Parathyroid adenoma (tissue), 2 donors: ENCODE data around the gene PSRC1.

ENCODE experiments used
- H2AFZ ChIP-seq: fragments of 300-600 bp; sonication (generic); one replicate; pipeline ENCODE4 v1.7.0; 2017; ENCODE audit warnings: antibody characterized with exemption, mild to moderate bottlenecking
- H3K27ac ChIP-seq: fragments of 300-600 bp; sonication (generic); one replicate; pipeline ENCODE4 v1.7.0; 2017
- H3K27me3 ChIP-seq: fragments of 300-600 bp; sonication (generic); one replicate; pipeline ENCODE4 v1.7.0; 2017; ENCODE audit warnings: low read length; ENCODE audit not compliant: control insufficient read depth, insufficient read depth
- H3K36me3 ChIP-seq: fragments of 300-600 bp; sonication (generic); one replicate; pipeline ENCODE4 v1.7.0; 2017; ENCODE audit warnings: low read length; ENCODE audit not compliant: control insufficient read depth, insufficient read depth
- H3K4me1 ChIP-seq: fragments of 300-600 bp; sonication (generic); one replicate; pipeline ENCODE4 v1.7.0; 2017; ENCODE audit warnings: control low read depth
- H3K4me2 ChIP-seq: fragments of 300-600 bp; sonication (generic); one replicate; pipeline ENCODE4 v1.7.0; 2017; ENCODE audit warnings: low read length
- H3K4me3 ChIP-seq: fragments of 300-600 bp; sonication (generic); one replicate; pipeline ENCODE4 v1.7.0; 2017; ENCODE audit warnings: low read depth, low read length
- H3K79me2 ChIP-seq: fragments of 300-600 bp; sonication (generic); one replicate; pipeline ENCODE4 v1.7.0; 2017; ENCODE audit warnings: control low read depth
- H3K9ac ChIP-seq: fragments of 300-600 bp; sonication (generic); one replicate; pipeline ENCODE4 v1.7.0; 2017; ENCODE audit warnings: mild to moderate bottlenecking
- H3K9me3 ChIP-seq: fragments of 300-600 bp; sonication (generic); one replicate; pipeline ENCODE4 v1.7.0; 2017; ENCODE audit warnings: low read length; ENCODE audit not compliant: control insufficient read depth
- TF ChIP-seq, protein P1 (sequence below): fragments of 300-600 bp; sonication (generic); IDR thresholded peaks from one replicate; pipeline ENCODE4 v1.7.0; 2017; ENCODE audit warnings: antibody characterized with exemption, mild to moderate bottlenecking
- donor health status: primary hyperparathyroidism.

The PSRC1 gene

DNA sequence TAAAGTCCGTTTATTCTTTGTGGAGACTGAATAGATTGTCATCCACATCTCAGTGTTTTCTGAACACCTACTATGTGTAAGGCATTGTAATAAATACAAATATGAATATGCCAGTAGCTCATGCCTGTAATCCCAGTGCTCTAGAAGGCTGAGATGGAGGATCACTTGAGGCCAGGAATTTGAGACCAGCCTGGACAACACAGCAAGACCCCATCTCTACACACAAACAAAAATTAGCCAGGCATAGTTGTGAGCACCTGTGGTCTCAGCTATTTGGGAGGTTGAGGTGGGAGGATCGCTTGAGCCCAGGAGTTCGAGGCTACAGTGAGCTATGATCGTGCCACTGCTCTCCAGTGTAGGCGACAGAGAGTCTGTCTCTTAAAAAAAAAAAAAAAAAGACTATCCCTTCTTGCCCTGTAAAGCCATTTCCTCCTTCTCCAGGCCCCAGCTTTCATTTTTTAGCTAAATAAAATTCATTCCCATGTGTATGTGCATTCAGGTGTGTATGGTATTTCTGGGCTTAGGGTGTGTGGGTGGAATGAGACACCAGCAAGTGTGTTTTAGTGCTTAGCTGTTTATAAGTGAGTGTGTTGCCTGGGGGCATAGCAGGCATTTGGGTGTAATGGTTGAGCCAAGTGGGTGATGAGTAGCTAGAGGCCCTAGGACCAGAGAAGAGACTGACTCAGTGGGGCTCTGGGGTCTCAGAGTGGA is 25.8 kb downstream of the PSRC1 start:
- Histone ChIP-seq H3K9me3 (no peaks in the 10 kb centered on the region), H3K4me1 (peaks cover 4% of the 10 kb centered on the region)

DNA sequence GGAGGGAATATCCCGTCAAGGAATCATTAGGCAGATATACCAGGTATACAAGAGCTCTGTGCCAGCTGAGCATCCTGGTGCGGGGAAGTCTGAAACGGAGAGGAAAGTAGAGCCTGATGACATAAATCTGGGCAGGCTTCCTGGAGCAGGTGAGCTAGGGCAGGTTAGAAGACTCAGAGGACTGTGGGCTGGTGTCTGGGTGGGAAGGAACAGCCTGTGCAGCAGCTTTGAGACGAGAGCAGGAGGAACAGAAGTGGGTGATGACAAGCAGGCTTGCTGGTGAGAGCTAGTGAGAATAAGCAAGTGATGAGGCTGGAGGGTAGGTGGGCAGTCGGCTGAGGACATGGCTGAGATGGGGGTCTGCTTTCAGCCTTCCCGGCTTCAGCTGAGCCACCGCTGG is 26.9 kb downstream of the PSRC1 start:
- H3K27me3 ChIP-seq = no peaks in the 10 kb centered on the region
- H3K9me3 ChIP-seq = no peaks in the 10 kb centered on the region
- H3K9ac ChIP-seq = no peak overlapping the region
- no peak overlapping the region for H3K4me2 ChIP-seq
- H3K27ac ChIP-seq = no peak overlapping the region
- no peaks in the 10 kb centered on the region for H3K79me2 ChIP-seq
- TF ChIP-seq, protein P1, sequence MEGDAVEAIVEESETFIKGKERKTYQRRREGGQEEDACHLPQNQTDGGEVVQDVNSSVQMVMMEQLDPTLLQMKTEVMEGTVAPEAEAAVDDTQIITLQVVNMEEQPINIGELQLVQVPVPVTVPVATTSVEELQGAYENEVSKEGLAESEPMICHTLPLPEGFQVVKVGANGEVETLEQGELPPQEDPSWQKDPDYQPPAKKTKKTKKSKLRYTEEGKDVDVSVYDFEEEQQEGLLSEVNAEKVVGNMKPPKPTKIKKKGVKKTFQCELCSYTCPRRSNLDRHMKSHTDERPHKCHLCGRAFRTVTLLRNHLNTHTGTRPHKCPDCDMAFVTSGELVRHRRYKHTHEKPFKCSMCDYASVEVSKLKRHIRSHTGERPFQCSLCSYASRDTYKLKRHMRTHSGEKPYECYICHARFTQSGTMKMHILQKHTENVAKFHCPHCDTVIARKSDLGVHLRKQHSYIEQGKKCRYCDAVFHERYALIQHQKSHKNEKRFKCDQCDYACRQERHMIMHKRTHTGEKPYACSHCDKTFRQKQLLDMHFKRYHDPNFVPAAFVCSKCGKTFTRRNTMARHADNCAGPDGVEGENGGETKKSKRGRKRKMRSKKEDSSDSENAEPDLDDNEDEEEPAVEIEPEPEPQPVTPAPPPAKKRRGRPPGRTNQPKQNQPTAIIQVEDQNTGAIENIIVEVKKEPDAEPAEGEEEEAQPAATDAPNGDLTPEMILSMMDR = no peak
- H3K4me1 ChIP-seq = peaks cover 4% of the 10 kb centered on the region
- no peaks in the 10 kb centered on the region for H3K36me3 ChIP-seq
- no peak overlapping the region for H2AFZ ChIP-seq
- H3K4me3 ChIP-seq = no peak overlapping the region

More for the DNA sequence above, 25.8 kb downstream of the PSRC1 start:
- Histone ChIP-seq H3K27ac (no peak overlapping the region), H3K9ac (no peak overlapping the region), H3K36me3 (no peaks in the 10 kb centered on the region), H3K79me2 (no peaks in the 10 kb centered on the region), H3K4me3 (no peak overlapping the region), H3K4me2 (no peak overlapping the region), H3K27me3 (no peaks in the 10 kb centered on the region), H2AFZ (no peak overlapping the region)
- TF ChIP-seq, protein P1 = no peak

DNA sequence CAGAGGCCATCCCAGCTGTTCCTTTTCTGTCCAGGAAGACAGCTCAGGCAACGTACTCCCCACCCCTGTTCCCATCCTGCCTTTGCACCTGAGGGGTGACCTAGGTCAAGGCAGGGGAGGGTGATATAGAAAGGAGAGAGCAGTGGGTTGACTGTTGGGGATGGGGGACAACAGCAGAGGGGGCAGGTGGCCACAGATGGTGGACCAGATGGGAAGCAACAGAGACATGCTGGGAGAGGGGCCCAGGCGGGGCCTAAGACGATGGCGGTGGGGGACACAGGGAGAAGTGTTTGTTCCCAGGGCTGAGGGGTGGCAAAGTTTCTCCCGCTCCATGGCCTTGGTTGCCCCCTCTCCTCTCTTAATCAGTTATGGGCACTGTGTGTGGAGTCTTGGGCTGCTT is 27.3 kb downstream of the PSRC1 start:
- Histone ChIP-seq H3K4me2 (no peak overlapping the region), H3K27ac (no peak overlapping the region), H3K9me3 (no peaks in the 10 kb centered on the region), H3K4me3 (no peak overlapping the region), H3K27me3 (no peaks in the 10 kb centered on the region), H3K79me2 (no peaks in the 10 kb centered on the region), H3K4me1 (peaks cover 4% of the 10 kb centered on the region), H2AFZ (no peak overlapping the region), H3K9ac (no peak overlapping the region), H3K36me3 (no peaks in the 10 kb centered on the region)
- TF ChIP-seq, protein P1 = no peak

DNA sequence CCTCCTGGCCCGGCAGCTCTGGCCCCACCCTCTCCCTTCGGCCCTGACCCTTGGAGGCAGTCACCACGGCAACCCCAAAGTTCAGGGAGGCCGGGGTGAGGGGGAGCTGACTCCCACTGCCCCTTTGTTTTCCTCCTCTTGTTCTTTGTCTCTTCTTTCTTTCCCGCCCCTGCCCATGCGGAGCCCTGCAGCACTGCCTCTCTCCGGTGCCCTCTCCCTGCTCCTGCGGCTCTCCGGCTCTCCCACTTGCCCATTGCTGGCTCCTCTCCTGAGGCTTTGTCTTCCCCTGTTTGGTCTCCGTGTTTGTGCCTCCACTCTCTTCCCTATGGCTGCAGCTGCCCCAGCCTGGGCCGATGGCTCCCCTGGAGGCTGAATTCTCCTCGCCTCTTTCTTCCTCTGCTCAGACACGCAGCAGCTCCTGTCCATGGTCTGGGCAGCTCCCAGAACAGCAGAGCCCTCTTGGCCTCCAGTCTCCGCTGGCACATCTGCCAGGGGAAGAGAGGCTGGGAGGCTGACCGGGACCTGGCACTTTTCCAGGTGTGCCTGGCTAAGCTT is 27.8 kb downstream of the PSRC1 start:
- Histone ChIP-seq H3K9ac (no peak overlapping the region), H3K4me3 (no peak overlapping the region)
- TF ChIP-seq, protein P1 = no peak

More for the DNA sequence above, 27.8 kb downstream of the PSRC1 start:
- no peaks in the 10 kb centered on the region for H3K9me3 ChIP-seq
- no peaks in the 10 kb centered on the region for H3K79me2 ChIP-seq
- H3K36me3 ChIP-seq = no peaks in the 10 kb centered on the region
- H3K27me3 ChIP-seq = no peaks in the 10 kb centered on the region
- peaks cover 4% of the 10 kb centered on the region for H3K4me1 ChIP-seq
- no peak overlapping the region for H3K27ac ChIP-seq
- no peak overlapping the region for H2AFZ ChIP-seq
- no peak overlapping the region for H3K4me2 ChIP-seq
